Measurements from ENCODE around the gene CHCHD6.

CHCHD6 gene

GRCh38 chr3:126834596-126835471 lies 130.8 kb downstream of the CHCHD6 start:
- DNase-seq: no peak

GRCh38 chr3:126835472-126836219 lies 131.6 kb downstream of the CHCHD6 start:
- no peak for DNase-seq

GRCh38 chr3:126836220-126836860 lies 132.3 kb downstream of the CHCHD6 start:
- DNase-seq: no peak

- DNase-seq: peak in 1 of 2 experiments; percentile 61
Observed at GRCh38 chr3:126837773-126838172, 133.7 kb downstream of the CHCHD6 start.

- no peak for DNase-seq
Observed at GRCh38 chr3:126845920-126846715, 142.1 kb downstream of the CHCHD6 start.

- no peak for DNase-seq
Observed at GRCh38 chr3:126847061-126847460, 143.0 kb downstream of the CHCHD6 start.

DNA sequence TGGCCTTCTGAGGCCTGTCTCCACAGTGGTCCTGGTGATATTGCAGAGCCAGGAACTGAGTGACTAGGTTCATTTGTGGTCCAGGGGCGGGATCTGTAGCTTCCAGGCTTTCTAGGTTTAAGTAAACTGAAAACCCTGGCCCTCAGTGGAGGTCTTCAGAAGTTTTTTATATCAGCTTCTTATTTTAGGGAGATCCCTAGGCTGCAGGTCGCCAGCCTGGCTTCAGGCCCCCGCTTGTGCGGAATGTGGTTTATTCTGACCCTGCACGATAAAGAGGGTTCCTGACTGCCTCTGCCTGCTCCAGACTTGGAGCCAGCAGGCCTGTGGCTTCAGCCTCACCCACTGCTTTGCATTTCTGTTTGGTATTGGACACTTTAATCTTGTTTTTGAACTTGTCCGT lies 145.0 kb downstream of the CHCHD6 start:
- DNase-seq: no peak

DNA sequence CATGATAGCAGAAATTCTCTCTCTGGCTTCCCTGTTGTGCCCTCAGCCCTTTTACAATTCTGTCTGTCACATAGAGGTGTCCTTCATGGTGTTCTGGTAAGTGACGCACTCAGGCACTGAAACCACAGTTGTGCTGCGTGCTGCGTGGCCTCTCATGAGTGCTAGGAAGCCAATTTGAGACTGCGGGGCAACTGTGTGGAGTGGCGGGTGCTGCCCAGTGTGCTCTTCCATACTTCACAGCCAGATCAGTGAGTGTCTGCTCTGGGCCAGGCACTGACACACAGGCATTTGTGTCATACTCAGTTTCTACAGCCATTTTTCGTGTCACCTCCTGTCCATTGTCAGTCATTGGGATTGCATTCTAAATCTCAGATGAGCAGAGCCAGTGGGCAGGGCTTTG lies 145.7 kb downstream of the CHCHD6 start:
- DNase-seq: no peak

DNA sequence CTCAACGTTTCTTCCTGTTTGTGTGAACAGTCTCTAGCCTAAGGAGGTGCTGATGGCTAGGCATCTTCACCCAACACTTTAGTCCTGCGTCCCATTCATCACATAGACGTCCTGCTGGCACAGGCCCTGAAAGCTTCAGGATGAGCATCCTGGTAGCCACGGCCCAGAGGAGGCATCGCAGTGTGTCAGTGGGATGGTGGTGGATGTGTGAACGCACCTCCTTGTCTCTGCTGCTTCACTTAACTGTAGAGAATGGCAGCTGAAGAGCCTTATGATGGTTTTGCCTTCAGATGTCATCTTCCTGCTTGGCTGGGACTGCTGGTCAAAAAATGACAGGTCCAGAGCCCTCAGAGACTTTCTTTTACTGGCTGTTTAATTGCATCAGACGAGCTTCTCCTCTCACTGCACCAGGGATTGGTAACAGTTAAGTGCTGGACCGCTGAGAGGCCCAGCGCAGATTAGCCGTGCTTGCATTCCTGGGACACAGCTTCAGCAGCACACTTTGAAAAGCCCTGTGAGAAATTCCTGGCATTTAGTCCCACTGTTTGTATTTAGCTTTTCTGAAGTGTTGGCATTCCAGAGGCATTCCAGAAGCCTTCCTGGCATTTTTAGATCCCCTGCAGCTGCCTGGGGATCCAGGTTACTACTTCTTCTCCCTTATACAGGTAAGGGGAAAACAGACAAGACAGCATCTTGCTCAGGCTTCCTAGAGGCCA lies 146.5 kb downstream of the CHCHD6 start:
- no peak for DNase-seq

DNA sequence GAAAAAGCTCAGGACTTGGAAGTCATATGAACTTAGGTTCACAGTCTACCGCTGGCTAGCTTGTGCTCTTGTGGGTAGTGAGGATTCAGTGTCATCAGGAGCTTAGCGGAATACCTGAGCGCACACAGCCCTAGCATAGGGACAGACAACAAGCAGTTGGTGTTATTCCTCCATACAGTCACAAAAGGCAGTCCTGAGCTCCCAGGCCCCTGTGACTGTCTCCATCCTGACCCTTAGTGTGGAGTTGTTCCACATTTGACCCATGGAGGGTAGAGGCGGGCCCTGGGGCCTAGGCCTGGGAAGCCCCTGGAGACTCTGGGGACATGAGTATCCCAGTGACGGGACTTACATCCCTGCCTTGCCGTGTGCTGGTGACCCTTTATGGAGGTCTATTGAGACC lies 147.3 kb downstream of the CHCHD6 start:
- no peak for DNase-seq

GRCh38 chr3:126851934-126852333 lies 147.9 kb downstream of the CHCHD6 start:
- no peak for DNase-seq

GRCh38 chr3:126852511-126852910 lies 148.5 kb downstream of the CHCHD6 start:
- DNase-seq: no peak

- DNase-seq: no peak
Observed at GRCh38 chr3:126854666-126855065, 150.6 kb downstream of the CHCHD6 start.

DNA sequence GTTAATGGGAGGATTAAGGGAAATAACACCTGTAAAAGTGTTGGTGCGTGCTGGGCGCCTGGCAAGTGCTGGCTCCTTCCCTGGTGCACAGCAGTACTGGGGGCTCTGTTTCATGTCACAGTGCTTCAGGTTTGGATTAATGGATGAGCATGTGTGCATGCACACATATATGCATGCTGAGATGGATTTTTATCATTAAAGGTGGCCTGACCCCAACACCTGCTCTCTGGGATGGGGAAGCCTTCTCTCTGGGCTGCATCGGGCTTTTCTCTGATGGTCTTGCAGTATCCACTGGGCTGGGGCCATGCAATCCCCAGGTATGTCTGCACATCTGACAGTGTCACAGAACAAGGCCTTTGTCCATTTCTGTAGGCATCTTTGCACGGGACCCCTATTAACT lies 151.3 kb downstream of the CHCHD6 start:
- no peak for DNase-seq

DNA sequence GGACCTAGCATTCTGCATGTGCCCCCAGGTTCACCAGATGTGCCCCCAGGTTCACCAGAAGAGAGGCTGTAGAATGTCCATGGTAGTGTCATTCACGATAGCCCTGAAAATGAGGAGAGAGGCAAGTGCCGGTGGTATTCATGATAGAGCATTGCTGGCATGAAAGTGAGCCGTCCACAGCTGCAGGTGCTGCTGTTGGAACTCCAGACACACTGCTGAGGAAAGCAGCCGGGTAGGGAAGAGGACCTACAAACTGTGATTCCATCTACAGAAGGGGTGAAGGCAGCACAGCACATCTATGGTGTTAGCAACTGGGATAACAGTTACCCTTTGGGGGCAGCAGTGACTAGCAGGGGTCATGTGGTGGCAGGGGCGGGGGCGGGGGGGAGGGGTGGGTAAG lies 153.9 kb downstream of the CHCHD6 start:
- no peak for DNase-seq

DNA sequence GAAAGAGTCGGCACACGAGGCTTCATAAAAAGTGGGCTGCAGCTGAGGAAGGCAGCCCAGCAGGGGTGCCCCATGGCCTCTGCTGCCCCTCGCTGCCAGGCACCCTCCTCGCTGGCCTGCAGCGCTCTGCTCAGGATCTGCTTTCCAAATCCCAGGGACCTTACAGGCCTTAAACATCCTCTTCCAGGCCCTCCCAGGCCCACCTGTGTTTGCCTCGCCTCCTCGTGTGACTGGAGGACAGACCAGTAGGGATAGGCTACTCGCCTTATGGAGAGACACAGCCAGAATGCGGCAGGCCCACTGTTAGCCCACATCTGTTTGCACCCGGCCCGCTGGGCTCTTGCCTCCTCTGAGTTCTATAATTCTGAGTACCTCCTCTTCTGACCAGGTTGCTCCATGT lies 154.4 kb downstream of the CHCHD6 start:
- no peak for DNase-seq

DNA sequence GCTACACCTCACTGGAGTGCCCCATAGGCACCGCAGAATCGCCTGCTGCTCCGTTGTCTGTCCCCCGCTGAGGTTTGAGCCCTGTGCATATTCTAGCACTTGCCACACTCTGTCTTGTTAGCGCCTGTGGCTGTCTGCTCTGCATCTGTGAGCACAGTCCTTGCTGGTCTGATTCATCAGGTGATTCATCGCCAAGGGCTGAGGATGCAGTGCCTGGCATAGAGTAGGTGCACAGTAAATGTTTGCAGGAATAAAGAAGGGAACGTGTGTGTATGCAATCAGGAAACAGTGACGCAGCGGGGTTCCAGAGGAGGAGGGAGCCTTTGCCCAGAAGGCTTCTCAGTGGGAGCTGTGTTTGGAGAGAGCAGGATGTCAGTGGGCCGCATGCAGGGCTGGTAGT lies 154.8 kb downstream of the CHCHD6 start:
- no peak for DNase-seq

DNA sequence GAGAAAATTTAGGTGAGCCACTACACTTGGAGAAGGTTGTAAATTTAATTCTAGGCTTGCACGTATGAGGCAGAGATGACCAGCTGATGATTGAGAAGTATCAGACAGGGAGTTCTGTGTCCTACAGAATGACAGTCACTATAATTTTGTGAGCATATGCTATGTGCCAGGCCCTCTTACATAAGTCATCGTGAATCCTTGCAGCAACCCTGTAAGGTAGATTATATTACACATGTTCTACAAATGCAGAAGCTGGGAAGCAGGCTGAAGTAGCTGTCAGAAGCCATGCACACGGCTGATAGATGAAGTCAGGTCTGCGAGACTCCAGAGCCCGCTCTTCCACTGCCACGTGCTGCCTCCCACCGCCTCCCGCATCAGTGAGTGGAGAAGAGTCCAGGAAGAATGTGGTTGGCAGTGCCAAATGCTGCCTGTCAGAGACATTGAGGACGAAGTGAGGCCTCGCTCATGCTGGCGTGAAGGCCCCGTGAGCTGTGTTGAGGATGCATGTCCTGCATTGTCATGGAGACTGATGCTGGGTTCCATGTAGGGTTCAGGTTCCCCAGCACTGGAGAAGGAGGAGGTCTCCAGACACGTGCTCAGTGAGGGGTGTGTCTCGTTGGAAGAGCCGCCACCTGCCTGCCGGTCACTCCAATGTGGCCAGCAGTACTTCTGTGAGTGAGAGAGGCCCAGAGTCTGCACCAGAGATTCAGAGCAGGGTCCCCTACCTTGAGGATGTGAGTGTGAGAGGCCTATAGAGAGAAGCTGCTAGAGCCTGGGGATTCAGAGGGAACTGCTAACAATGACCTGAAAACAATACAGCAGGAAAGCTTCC lies 155.6 kb downstream of the CHCHD6 start:
- DNase-seq: no peak

DNA sequence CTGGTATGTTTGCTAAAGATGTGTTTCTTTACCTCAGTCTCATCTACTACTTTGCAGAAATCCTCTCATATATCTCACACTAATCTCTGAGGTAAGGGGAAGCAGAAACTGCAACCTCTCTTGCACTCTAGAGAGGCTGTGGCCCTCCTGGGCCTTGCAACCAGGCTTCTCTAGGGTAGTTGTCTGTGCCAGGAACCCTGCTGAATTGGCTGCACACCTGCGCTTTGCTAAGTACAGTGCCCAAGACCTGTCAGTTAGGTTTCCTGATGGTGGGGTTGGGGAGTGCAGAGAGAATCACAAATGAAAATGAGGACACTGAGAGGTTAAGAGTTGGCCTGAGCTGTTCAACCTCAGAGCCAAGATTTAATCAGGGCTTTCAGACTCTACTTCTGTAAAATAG lies 161.7 kb downstream of the CHCHD6 start:
- no peak for DNase-seq

DNA sequence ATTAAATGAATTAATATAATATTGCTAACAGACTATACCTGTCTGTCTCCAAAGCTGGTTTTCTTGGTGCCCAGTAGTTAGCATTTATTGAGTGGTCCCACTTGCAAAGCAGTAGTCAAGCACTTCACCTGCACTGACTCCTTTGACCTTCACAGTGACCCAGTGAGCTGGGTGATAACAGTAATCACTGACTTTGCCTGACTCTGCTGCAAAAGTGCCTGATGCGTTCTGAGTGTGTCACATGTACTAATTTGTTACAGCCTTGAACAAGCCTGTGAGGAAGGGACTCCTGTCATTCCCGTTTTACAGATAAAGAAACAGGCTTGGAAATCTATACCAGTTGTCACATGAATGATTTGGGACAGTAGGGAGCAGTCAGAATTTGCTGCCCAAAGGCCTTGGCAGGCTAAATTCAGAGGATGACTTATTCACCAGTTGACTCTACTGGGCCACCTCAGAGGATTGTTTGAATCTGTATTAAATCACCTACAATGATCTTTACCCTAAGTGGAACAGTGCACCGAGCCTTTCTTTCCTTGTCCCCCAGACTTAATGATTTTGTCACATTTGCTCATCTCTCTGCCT lies 162.2 kb downstream of the CHCHD6 start:
- DNase-seq: no peak
